Mesenteric fat pad (tissue), 1 donor: Measurements from ENCODE around the gene ADSS1. TPM values are rescaled to one million over a fixed set of nuclear protein-coding genes. Genes with fewer than 3 reads are reported as not detected.

ENCODE experiments used
- DNase-seq: peaks from one replicate; pipeline ENCODE4 v3.0.0-alpha.2; 2020; ENCODE audit warnings: low spot score
- total RNA-seq: library from RNA; stranded (reverse); fragmentation: NEBNext Ultra II Directional; extraction: Animal tissue kit (Norgen Biotek cat#: 25700); gene quantifications from one replicate; pipeline ENCODE4 v1.2.1, GENCODE V29; 2021
- donor health status: DM: yes; HTN: yes; CAD: no.

Gene ADSS1
- total RNA-seq, 1 donor from 2014 or later = 5.2 TPM

DNA sequence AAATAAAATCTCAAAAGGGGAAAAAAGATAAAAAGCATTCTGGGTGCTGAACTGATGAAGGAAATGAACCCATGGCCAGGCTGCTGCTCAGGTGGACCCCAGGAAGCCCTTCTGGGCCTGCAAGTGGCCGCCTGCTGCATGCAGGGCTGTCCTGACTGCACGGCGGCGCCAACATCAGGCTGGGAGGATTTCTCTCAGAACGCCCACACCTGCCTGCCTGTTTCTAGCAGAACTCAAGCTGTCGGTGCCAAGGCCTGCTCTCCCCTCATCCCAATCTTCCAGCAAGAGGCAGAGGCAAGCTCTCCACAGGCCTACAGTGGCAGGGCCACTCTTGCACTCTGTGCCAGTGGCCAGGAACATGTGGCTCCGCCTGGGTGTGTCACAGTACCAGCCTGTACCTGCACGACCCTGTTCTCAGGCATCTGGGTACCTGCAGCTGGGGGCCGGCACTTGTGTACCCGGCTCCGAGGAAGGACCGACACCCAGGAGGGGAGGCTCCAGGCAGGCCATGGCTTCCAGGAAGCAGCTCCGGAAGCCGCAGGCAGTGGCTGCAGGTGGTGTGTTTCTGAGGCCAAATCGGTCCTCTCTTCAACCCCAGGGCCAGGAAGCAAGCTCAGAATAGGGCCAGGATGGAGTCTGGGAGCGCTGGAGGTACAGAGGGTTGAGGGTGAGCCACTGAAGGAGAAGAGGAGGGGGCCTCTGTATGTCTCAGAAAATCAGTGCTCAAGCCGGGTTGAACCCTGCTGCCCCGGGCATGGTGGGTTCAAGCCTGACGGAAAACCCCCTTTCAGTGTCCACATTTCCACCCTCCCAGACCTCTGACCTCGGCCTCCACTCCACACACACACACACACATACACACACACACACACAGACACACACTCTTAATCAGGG is 37.2 kb upstream of the ADSS1 start:
- no peak for DNase-seq

DNA sequence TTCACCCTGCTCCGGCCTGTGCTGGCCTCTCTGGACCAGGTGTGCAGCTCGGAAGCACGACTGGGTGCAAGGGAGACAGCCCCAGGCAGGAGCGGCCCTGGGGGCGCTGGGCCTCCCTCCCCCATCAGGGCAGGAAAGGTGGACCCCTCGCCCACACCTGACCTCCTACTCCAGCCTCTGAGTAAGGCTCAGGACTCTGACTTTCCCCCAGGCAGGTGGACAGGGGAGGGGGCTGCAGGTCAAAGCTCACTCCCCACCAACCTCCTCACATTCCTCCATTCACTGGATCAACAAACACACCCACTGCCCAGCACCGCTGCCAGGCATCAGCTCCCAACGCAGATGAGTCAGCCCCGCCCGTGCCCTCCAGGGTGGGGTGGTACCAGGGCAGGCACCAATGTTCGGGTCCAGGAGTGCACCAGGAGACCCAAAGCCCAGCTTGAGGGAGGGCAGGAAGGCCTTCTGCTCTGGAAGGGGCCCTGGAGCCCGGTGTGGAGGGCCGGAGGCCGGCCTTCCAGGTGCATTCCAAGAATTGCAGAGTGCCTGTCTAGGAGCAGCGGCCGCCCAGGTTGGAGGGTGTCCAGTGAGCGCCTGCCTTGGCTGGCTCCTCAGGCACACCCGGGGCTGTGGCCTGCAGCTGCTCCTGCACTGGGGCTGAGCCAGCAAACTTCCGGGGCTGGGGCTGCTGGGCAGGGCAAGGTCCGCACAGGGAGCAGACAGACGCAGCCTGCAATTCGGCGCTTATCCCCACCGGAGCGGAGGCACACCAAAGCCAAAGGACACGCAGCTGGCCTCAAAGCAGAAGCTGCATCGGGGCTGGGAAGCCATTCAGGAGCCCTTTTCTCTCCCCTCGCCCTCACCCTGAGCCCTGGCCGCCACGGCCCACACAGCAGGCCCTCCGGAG is 36.2 kb upstream of the ADSS1 start:
- DNase-seq = no peak

DNA sequence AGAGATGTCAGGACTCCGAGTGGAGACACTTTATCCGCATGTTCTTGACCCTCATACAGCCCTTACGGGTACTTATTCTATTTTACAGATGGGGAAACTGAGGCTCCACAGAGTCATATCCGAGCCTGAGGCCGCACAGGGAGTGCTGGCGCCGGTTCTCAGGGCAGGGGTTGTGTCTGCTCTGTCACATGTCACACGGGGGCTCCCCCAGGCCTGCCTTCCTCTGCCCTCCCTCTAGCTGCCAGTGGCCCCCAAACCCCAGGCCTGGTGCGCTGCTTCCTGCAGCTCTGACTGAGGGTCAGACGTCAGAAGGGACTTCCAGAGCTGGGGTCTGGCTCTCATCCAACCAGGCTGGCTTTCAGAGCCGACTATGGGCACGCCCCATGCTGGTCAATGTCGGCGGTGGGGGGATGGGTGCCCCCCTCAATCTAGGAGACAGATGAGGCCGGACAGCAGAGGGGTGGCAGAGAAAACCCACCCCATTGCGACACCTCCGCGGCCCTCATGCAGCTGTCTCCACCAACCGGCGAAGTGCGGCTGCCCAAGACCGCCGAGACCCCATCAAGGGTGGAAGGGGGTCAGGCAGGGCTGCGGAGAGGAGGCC is 35.4 kb upstream of the ADSS1 start:
- DNase-seq = no peak

DNA sequence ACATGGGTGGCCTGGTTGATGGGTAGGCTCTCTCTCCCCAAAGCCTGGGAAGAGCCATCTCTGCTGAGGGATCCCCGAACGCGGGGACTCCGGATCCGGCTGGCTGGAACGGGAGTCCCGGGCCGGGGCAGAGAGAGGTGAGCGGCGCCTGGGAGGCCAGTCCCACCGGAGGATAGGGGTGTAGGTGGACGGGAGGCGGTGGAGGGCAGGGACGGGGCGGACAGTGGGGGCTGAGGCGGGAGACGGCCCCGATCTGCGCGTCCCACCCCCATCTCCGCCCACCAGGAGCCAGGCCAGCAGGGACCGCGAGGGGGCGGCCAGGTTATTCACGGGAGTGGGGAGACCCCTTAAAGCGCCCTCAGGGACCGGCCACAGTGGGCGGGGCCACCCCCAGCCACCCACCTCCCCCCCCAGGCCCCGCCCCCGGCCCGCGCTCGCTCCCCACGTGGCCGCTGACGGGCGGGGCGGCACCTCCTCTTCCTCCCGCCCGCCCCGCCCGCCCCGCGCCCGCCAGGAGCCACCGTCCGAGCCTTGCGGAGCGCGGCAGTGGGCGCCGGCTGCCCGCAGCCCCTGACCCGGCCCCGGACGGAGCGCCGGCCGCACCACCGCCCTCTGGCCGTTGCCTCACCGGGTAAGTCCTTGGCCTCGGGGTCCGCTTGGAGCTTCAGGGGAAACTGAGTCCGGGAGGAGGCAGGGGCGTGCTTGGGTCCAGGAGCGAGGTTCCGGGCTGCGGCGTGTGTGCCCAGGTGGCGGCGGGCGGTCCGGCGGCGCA is 34.7 kb upstream of the ADSS1 start, which contains the start of gene INF2:
INF2 (plus strand) TSS at position 510 of the 772 bp plus-strand sequence. CDS start 11,748 bp downstream, outside the sequence.
- no peak for DNase-seq

GRCh38 chr14:104689881-104690711 is 33.9 kb upstream of the ADSS1 start:
- no peak for DNase-seq

DNA sequence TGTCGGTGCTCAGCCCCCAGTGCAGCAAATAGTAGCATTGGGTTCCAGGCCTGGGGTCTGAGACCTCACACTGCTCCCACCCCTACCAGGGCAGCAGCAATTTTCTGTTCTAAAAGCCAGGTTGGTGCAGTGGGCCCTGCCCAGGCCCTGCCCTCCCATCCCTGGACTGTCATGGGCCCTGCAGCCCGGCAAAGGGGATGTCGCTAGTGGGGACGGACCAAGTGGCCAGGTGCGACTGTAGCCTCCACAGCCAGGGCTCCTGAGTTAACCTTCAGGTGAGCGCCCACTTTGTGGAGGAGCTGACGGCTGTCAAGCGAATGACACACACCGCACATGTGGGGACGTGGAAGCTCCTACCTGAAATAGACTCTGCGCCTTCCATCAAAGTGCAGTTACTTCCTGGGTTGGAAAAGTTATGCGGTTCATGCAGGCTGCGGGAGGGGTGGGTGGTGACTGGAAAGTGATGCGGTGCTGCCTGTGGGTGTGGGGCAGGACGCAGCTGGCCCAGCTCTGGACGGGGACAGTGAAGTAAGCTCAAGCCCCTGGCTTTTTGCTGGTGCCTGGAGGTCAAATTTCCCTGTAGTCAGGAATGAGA is 33.1 kb upstream of the ADSS1 start:
- no peak for DNase-seq

GRCh38 chr14:104691546-104692260 is 32.3 kb upstream of the ADSS1 start:
- DNase-seq = no peak

GRCh38 chr14:104692261-104692938 is 31.6 kb upstream of the ADSS1 start:
- DNase-seq = no peak

- DNase-seq = no peak
Measured at GRCh38 chr14:104692939-104693315, 31.1 kb upstream of the ADSS1 start.

GRCh38 chr14:104693482-104694431 is 30.3 kb upstream of the ADSS1 start:
- no peak for DNase-seq

- no peak for DNase-seq
Measured at GRCh38 chr14:104694475-104694950, 29.5 kb upstream of the ADSS1 start.

DNA sequence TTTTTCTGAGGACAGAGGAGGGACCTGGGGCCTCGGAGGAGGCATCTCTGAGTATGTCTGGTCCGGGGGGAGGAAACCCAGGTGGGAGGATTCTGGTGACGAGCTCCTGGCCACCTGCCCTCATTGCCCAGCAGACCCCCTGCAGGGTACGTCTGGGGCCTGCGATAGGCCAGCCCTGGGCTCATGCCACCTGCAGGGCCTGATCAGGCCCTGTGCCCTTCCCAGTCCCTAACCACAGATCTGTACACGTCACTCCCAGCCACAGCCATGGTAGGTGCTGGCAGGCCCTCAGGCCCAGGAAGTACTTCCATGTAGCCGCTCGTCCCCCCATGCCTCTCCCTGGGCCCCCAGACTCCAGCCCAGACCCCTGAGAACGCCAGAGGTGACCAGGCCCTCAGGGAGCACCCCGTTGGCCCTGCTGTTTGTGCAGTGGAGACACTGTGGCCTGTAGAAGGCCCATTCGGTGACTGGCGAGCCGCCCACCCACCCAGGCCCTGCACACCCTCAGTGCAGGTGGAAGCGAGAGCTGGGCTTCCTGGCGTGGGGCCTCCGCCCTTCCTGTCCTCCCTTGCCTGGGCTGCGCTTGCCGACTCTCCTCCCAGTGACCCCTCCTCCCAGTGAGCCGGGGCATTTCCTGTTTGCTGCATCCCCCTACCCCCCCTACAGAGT is 28.9 kb upstream of the ADSS1 start:
- no peak for DNase-seq

GRCh38 chr14:104695660-104696000 is 28.4 kb upstream of the ADSS1 start:
- DNase-seq = no peak

GRCh38 chr14:104696671-104697316 is 27.2 kb upstream of the ADSS1 start:
- no peak for DNase-seq

- no peak for DNase-seq
Measured at GRCh38 chr14:104697317-104697703, 26.7 kb upstream of the ADSS1 start.
